GM18520 (cell line): ENCODE results near the gene HSPG2.

ENCODE experiments used
- ATAC-seq: cut with Tn5 transposase; IDR thresholded peaks from one replicate; pipeline ENCODE4 v1.9.1; 2021; ENCODE audit not compliant: unreplicated experiment

The HSPG2 gene

GRCh38 chr1:21867451-21867996 is 69.6 kb downstream of the HSPG2 start:
- ATAC-seq: no peak

- ATAC-seq: no peak
Measured at GRCh38 chr1:21866707-21867043, 70.4 kb downstream of the HSPG2 start.

GRCh38 chr1:21865943-21866706 is 71.0 kb downstream of the HSPG2 start:
- no peak for ATAC-seq

- no peak for ATAC-seq
Measured at GRCh38 chr1:21865609-21865942, 71.5 kb downstream of the HSPG2 start.

- ATAC-seq: no peak
Measured at GRCh38 chr1:21864730-21865129, 72.4 kb downstream of the HSPG2 start.

GRCh38 chr1:21863981-21864380 is 73.1 kb downstream of the HSPG2 start:
- ATAC-seq: no peak

DNA sequence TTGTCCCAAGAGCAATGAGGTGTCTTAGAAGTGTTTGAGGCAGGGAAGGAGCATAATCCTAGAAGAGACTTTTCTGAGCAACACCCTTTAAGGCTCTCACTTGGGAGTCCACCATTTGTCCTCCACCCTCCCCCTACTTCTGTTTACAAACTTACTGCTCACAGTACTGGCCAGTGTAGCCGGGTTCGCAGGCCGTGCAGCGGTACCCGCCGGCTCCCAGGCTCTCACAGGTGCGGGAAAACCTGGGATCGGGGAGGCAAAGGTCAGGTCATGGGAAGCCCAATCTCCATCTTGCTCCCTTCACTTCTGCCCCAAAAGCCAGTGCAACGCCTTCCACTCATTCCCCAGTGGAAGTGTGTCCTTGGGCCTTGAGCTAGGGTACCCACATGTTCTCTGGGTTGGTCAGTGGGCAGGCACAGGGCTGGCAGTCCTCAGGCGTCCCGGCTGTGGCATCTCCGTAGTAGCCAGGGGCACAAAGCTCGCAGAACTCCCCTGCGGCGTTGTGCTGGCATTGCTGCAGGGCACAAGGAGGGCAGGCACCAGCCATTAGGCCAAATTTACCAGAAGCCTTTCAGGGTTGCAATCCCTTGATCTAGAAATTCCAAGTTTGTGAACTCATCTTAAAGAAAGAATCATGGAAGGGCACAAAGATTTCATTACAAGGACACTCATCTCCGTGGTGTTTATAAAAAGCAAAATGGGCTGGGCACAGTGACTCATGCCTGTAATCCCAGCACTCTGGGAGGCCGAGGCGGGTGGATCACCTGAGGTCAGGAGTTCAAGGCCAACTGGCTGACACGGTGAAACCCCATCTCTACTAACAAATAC is 75.3 kb downstream of the HSPG2 start:
- ATAC-seq: no peak

GRCh38 chr1:21860971-21861370 is 76.1 kb downstream of the HSPG2 start:
- ATAC-seq: no peak

GRCh38 chr1:21859669-21860179 is 77.4 kb downstream of the HSPG2 start:
- no peak for ATAC-seq

DNA sequence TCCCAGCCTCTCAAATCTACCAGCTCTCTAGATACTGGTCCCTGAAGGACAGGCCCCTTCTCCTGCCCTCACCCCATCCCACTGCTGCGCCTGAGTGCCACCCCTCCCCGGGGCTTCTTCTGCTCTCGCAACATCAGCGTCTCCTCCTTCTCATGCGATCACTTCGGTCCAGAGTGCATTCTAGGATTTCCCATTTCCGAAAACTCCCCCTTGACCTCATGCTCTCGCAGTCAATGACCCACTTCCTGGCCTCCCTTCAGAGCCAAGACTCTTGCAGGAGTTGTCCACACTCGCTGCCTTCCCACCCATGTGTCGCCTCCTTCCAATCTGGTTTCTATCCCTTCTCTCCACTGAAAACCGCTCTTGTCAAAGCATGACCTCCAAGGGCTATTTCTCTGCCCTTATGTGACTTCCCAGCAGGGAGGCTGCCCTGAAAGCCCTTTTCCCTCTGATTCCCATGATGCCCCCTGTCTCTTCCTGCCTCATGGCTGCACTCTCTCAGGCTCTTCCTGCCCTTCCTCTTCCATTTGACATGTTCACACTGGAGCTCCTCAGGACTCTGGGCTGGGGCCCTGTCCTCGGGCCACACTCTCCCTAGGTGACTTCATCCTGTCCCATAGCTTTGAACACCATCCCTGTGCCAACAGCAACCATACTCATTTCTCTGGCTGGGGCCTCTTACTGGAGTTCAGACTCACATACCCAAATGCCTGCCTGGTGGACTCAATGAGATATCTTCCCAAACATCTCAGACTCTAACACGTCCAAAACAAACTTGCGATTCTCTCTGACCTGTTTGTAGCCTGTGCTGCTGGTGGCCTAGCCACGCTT is 79.1 kb downstream of the HSPG2 start:
- ATAC-seq: no peak

- no peak for ATAC-seq
Measured at GRCh38 chr1:21857142-21857839, 79.8 kb downstream of the HSPG2 start.

GRCh38 chr1:21855257-21856096 is 81.6 kb downstream of the HSPG2 start:
- no peak for ATAC-seq

DNA sequence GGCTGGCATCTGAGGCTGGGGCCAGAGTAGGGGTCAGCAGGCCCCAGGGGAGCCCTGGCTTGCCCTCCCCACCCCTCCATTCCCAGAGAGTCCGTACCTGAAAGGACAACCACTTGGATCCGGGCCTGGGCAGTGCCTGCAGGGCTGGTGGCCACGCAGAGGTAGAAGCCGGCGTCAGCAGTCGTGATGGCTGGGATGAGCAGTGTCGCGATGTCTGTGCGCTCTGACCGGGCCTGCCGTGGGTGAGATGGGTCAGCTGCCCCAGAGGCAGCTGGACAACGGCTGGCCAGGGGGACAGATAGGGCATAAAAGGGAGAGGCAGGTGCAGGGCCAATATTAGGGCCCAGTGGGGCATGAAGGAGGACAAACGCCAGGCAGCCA is 82.4 kb downstream of the HSPG2 start:
- no peak for ATAC-seq

DNA sequence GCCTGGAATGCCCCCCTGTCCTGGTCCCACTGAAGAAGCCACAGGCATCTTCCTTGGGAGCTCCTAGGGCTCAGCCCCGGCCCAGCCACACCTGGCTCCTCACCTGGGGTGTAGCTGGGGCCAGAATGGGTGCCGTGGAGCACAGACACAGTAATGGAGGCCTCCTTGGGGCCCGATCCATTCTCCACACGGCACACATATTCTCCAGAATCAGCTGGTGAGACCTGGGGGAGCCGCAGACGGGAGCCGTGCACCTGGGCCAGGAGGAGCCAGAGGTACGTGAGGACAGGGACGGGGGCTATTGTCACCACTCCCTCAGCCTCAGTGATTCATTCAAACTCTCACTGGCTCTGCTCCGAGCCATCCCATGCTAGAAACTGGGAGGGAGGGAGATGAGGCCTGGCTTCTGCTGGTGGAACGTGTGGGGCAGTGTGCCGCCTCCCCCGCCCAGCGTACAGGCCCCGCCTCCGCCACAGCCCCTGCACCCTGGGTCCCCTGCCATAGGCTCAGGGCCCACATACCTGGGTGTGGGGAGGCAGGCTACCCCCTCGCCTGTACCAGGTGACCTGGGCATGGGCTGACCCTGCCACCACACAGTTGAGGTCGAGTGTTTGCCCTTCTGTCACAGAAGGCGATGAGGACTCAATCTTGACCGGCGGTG is 82.9 kb downstream of the HSPG2 start:
- ATAC-seq: no peak

GRCh38 chr1:21853131-21853427 is 84.0 kb downstream of the HSPG2 start:
- ATAC-seq: no peak

GRCh38 chr1:21852282-21853130 is 84.6 kb downstream of the HSPG2 start:
- ATAC-seq: no peak

- no peak for ATAC-seq
Measured at GRCh38 chr1:21851430-21852250, 85.5 kb downstream of the HSPG2 start.
